A673 (cell line): ENCODE results near the gene CRYGC.

Experiments used
- CTCF ChIP-seq: fragments of 300-800, 200-600 bp; sonication (generic); conservative IDR thresholded peaks from 2 replicates; pipeline ENCODE4 v1.5.1; 2017; ENCODE audit warnings: low read depth, mild to moderate bottlenecking, antibody characterized with exemption, low read length, moderate library complexity, mixed read lengths
- EZH2 ChIP-seq: fragments of 200-600 bp; sonication (generic); IDR thresholded peaks from 2 replicates; pipeline ENCODE4 v1.6.1; 2017; ENCODE audit warnings: borderline replicate concordance, low read depth, mild to moderate bottlenecking, mixed read lengths, antibody characterized with exemption, low read length; ENCODE audit not compliant: poor library complexity, severe bottlenecking

DNA sequence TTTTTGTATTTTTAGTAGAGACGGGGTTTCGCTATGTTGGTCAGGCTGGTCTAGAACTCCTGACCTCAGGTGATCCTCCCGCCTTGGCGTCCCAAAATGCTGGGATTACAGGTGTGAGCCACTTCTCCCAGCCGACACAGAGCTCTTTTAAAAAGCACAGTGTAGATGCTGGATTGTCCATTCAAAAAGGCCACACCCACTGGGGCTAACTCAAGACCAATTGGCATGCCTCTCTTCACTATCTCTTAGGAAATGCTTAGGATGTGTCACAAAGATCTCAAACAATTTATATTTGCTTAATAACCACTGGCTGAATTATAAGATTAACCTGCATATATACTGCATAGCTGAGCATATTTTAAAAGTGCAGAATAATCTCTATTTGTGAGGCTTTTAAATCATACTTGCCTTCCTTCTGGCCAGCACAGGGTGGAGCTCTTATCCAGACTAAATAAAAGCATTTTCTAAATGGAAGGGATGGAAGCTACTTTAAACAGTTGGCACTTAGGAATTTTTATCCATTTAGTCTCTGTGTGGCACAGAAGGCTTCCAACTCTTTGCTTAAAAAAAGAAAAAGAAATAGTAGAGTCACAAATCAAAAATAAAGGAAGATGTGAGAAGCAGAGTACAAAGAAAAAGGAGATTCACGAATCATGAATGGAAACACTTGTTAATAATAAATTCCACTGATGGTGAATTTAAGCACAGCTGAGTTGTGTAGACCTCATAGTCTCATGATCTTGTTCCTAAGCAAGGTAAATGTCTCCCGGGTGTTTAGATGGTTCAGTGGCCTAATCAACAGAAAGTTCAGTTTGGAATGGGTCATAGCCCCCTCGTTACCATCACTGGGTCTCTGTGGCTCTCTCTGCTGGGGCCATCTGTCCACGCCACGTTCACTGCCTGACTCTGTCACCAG lies 27.7 kb downstream of the CRYGC start:
- TF ChIP-seq EZH2 = no peak
- TF ChIP-seq CTCF = peak; percentile 53
